ENCODE data around the gene CABP1. TPM values are rescaled to one million over a fixed set of nuclear protein-coding genes. Genes with fewer than 3 reads are reported as not detected.

CABP1 gene
- total and polyA plus RNA-seq, 2 donors (not counting 1 experiment from before 2014, with no cell fraction given), result not detected

GRCh38 chr12:120689397-120690082 lies 49.1 kb downstream of the CABP1 start:
- TF ChIP-seq, protein P1, sequence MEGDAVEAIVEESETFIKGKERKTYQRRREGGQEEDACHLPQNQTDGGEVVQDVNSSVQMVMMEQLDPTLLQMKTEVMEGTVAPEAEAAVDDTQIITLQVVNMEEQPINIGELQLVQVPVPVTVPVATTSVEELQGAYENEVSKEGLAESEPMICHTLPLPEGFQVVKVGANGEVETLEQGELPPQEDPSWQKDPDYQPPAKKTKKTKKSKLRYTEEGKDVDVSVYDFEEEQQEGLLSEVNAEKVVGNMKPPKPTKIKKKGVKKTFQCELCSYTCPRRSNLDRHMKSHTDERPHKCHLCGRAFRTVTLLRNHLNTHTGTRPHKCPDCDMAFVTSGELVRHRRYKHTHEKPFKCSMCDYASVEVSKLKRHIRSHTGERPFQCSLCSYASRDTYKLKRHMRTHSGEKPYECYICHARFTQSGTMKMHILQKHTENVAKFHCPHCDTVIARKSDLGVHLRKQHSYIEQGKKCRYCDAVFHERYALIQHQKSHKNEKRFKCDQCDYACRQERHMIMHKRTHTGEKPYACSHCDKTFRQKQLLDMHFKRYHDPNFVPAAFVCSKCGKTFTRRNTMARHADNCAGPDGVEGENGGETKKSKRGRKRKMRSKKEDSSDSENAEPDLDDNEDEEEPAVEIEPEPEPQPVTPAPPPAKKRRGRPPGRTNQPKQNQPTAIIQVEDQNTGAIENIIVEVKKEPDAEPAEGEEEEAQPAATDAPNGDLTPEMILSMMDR (IDR thresholded peaks at IDR 0.05), result no peak
- TF ChIP-seq EZH2 (IDR thresholded peaks at IDR 0.05; ENCODE audit: borderline replicate concordance, insufficient read depth, low read depth, low read length, poor library complexity, severe bottlenecking), result no peak
- CTCF ChIA-PET, result interaction anchor here (1.2 to 8.9 kb wide), 4 partner anchors 10 to 41 kb away, joined by 3 to 121 read pairs (median 4); no protein-coding TSS in a partner anchor
- Histone ChIP-seq H3K27me3 (replicated peaks in 1 of 4; ENCODE audit: control extremely low read depth in 1 of 4, control insufficient read depth in 3 of 4, insufficient read depth in 4 of 4, low read length in 3 of 4) (no peaks in the 10 kb centered on the region), H3K4me3 (ENCODE audit: control extremely low read depth in 1 of 5, extremely low read depth in 1 of 5, insufficient read depth in 1 of 5, low read depth in 2 of 5, low read length in 4 of 5) (no peak overlapping the region), H3K4me1 (ENCODE audit: control insufficient read depth in 2 of 2, insufficient read depth in 2 of 2, low read length in 2 of 2) (peaks cover 36 to 39% of the 10 kb centered on the region in 2 donors), H3K36me3 (replicated peaks in 1 of 2; ENCODE audit: control extremely low read depth in 1 of 2, control insufficient read depth in 1 of 2, extremely low read depth in 1 of 2, insufficient read depth in 2 of 2, low read length in 1 of 2) (peaks cover 4 to 11% of the 10 kb centered on the region in 2 experiments), H2AFZ (ENCODE audit: insufficient read depth, low read depth, low read length, poor library complexity, severe bottlenecking) (no peak overlapping the region), H3K9me3 (ENCODE audit: control extremely low read depth in 1 of 3, control insufficient read depth in 2 of 3, insufficient read depth in 1 of 3, low read length in 2 of 3) (peaks cover 0 to 6% (median 2%) of the 10 kb centered on the region in 3 donors), H3K79me2 (ENCODE audit: control insufficient read depth, insufficient read depth, low read length) (peaks cover 70% of the 10 kb centered on the region), H4K20me1 (ENCODE audit: control insufficient read depth, insufficient read depth, low read length, poor library complexity, severe bottlenecking) (peaks cover 55% of the 10 kb centered on the region), H3K4me2 (replicated peaks; ENCODE audit: low read depth, low read length, poor library complexity, severe bottlenecking) (peak overlapping the region; percentile 84), H3K9ac (ENCODE audit: low read length) (no peak overlapping the region), H3K27ac (ENCODE audit: low read length in 2 of 2) (no peak overlapping the region)
- H3K4me1 Mint-ChIP-seq, result peaks cover 41% of the 10 kb centered on the region
- H3K27ac Mint-ChIP-seq, result no peak overlapping the region
- no peaks in the 10 kb centered on the region for H3K9me3 Mint-ChIP-seq (ENCODE audit: insufficient read depth)
- POLR2A ChIA-PET, result interaction anchor here (0.7 kb wide), 1 partner anchor 9 kb away, joined by 4 read pairs; no protein-coding TSS in a partner anchor
- 98% methylated on average over 6 of the region's 6 CpGs for WGBS (ENCODE audit: insufficient coverage)
- no peak for DNase-seq
- intact Hi-C loops (cut with micrococcal nuclease), result loop anchor here (5.0 to 10.0 kb wide), 2 partner anchors 165 to 1198 kb away; partner anchors contain the start of gene PSMD9
- peak overlapping the region; percentile 88 for H3K4me3 Mint-ChIP-seq
- no peaks in the 10 kb centered on the region for H3K27me3 Mint-ChIP-seq
- ATAC-seq (ENCODE audit: low read depth), result no peak

GRCh38 chr12:120690083-120690450 lies 49.6 kb downstream of the CABP1 start:
- Histone ChIP-seq H3K4me3 (ENCODE audit: control extremely low read depth in 1 of 5, extremely low read depth in 1 of 5, insufficient read depth in 1 of 5, low read depth in 2 of 5, low read length in 4 of 5) (no peak overlapping the region), H3K27me3 (replicated peaks in 1 of 4; ENCODE audit: control extremely low read depth in 1 of 4, control insufficient read depth in 3 of 4, insufficient read depth in 4 of 4, low read length in 3 of 4) (no peaks in the 10 kb centered on the region), H3K4me2 (replicated peaks; ENCODE audit: low read depth, low read length, poor library complexity, severe bottlenecking) (no peak overlapping the region), H3K9ac (ENCODE audit: low read length) (no peak overlapping the region), H3K9me3 (ENCODE audit: control extremely low read depth in 1 of 3, control insufficient read depth in 2 of 3, insufficient read depth in 1 of 3, low read length in 2 of 3) (peaks cover 0 to 5% (median 2%) of the 10 kb centered on the region in 3 donors), H2AFZ (ENCODE audit: insufficient read depth, low read depth, low read length, poor library complexity, severe bottlenecking) (no peak overlapping the region), H4K20me1 (ENCODE audit: control insufficient read depth, insufficient read depth, low read length, poor library complexity, severe bottlenecking) (peaks cover 55% of the 10 kb centered on the region), H3K36me3 (replicated peaks in 1 of 2; ENCODE audit: control extremely low read depth in 1 of 2, control insufficient read depth in 1 of 2, extremely low read depth in 1 of 2, insufficient read depth in 2 of 2, low read length in 1 of 2) (peaks cover 6 to 17% of the 10 kb centered on the region in 2 experiments), H3K79me2 (ENCODE audit: control insufficient read depth, insufficient read depth, low read length) (peaks cover 70% of the 10 kb centered on the region), H3K27ac (ENCODE audit: low read length in 2 of 2) (no peak overlapping the region), H3K4me1 (ENCODE audit: control insufficient read depth in 2 of 2, insufficient read depth in 2 of 2, low read length in 2 of 2) (peaks cover 31 to 33% of the 10 kb centered on the region in 2 donors)
- ATAC-seq (ENCODE audit: low read depth), result no peak
- no peaks in the 10 kb centered on the region for H3K27me3 Mint-ChIP-seq
- peaks cover 36% of the 10 kb centered on the region for H3K4me1 Mint-ChIP-seq
- intact Hi-C loops (cut with micrococcal nuclease), result no loop called here
- no peak for DNase-seq
- H3K27ac Mint-ChIP-seq, result no peak overlapping the region
- CTCF ChIA-PET, result interaction anchor here (0.5 to 8.9 kb wide), 5 partner anchors 10 to 393 kb away, joined by 3 to 121 read pairs (median 4); no protein-coding TSS in a partner anchor
- H3K4me3 Mint-ChIP-seq, result no peak overlapping the region
- TF ChIP-seq, protein P1 (IDR thresholded peaks at IDR 0.05), result no peak
- TF ChIP-seq EZH2 (IDR thresholded peaks at IDR 0.05; ENCODE audit: borderline replicate concordance, insufficient read depth, low read depth, low read length, poor library complexity, severe bottlenecking), result no peak
- H3K9me3 Mint-ChIP-seq (ENCODE audit: insufficient read depth), result no peaks in the 10 kb centered on the region
- WGBS (ENCODE audit: insufficient coverage), result 100% methylated on average over 1 of the region's 2 CpGs
- POLR2A ChIA-PET, result no interaction called here

Data from B cell (primary cell).